Stimulated activated naive CD8-positive, alpha-beta T cell treated with anti-CD3 and anti-CD28 coated beads, Interleukin-15, Interleukin-2, amounts not matched to agents 100 ng/mL and 50 ng/mL, for 24 hours (primary cell): Measurements from ENCODE around the gene POSTN.

ENCODE experiments used
- H3K27ac Mint-ChIP-seq: one replicate; pipeline ENCODE4 v1.8.0; 2021; ENCODE audit warnings: mild to moderate bottlenecking, mixed read lengths
- H3K27me3 Mint-ChIP-seq: one replicate; pipeline ENCODE4 v1.8.0; 2021; ENCODE audit warnings: mixed read lengths
- H3K36me3 Mint-ChIP-seq: one replicate; pipeline ENCODE4 v1.8.0; 2021; ENCODE audit warnings: low read depth, mixed read lengths
- H3K4me1 Mint-ChIP-seq: one replicate; pipeline ENCODE4 v1.8.0; 2021; ENCODE audit warnings: low read depth, mixed read lengths
- H3K4me3 Mint-ChIP-seq: one replicate; pipeline ENCODE4 v1.8.0; 2021; ENCODE audit warnings: mild to moderate bottlenecking, mixed read lengths
- H3K9me3 Mint-ChIP-seq: one replicate; pipeline ENCODE4 v1.8.0; 2021; ENCODE audit warnings: mixed read lengths

Gene POSTN

GRCh38 chr13:37598597-37598996 lies at the start of gene POSTN:
POSTN (minus strand) TSS chr13:37598768; CDS start chr13:37598726, 42 bp downstream.
- Mint-ChIP-seq H3K36me3 (no peaks in the 10 kb centered on the region), H3K4me3 (no peak within 1 kb of the TSS), H3K27me3 (peaks cover 2% of the 10 kb centered on the region), H3K9me3 (no peaks in the 10 kb centered on the region), H3K27ac (no peak within 1 kb of the TSS), H3K4me1 (no peaks in the 10 kb centered on the region)

GRCh38 chr13:37647031-37647650 lies 48.6 kb upstream of the POSTN start:
- Mint-ChIP-seq H3K27me3 (no peaks in the 10 kb centered on the region), H3K9me3 (no peaks in the 10 kb centered on the region), H3K27ac (no peak overlapping the region), H3K4me1 (no peaks in the 10 kb centered on the region), H3K4me3 (no peak overlapping the region), H3K36me3 (no peaks in the 10 kb centered on the region)

GRCh38 chr13:37646531-37646930 lies 48.0 kb upstream of the POSTN start:
- no peaks in the 10 kb centered on the region for H3K9me3 Mint-ChIP-seq
- H3K36me3 Mint-ChIP-seq = no peaks in the 10 kb centered on the region
- H3K27ac Mint-ChIP-seq = no peak overlapping the region
- H3K27me3 Mint-ChIP-seq = no peaks in the 10 kb centered on the region
- no peak overlapping the region for H3K4me3 Mint-ChIP-seq
- no peaks in the 10 kb centered on the region for H3K4me1 Mint-ChIP-seq

- H3K4me1 Mint-ChIP-seq = no peaks in the 10 kb centered on the region
- no peaks in the 10 kb centered on the region for H3K27me3 Mint-ChIP-seq
- no peak overlapping the region for H3K4me3 Mint-ChIP-seq
- H3K27ac Mint-ChIP-seq = no peak overlapping the region
- H3K36me3 Mint-ChIP-seq = no peaks in the 10 kb centered on the region
- H3K9me3 Mint-ChIP-seq = no peaks in the 10 kb centered on the region
These were observed 46.7 kb upstream of the POSTN start for GRCh38 chr13:37645181-37645740.

- Mint-ChIP-seq H3K9me3 (no peaks in the 10 kb centered on the region), H3K36me3 (no peaks in the 10 kb centered on the region), H3K4me1 (no peaks in the 10 kb centered on the region), H3K27ac (no peak overlapping the region), H3K27me3 (no peaks in the 10 kb centered on the region), H3K4me3 (no peak overlapping the region)
These were observed 42.8 kb upstream of the POSTN start for GRCh38 chr13:37641391-37641790.

GRCh38 chr13:37640499-37640898 lies 41.9 kb upstream of the POSTN start:
- no peak overlapping the region for H3K27ac Mint-ChIP-seq
- no peaks in the 10 kb centered on the region for H3K9me3 Mint-ChIP-seq
- no peaks in the 10 kb centered on the region for H3K4me1 Mint-ChIP-seq
- H3K27me3 Mint-ChIP-seq = no peaks in the 10 kb centered on the region
- no peaks in the 10 kb centered on the region for H3K36me3 Mint-ChIP-seq
- no peak overlapping the region for H3K4me3 Mint-ChIP-seq

- Mint-ChIP-seq H3K27ac (no peak overlapping the region), H3K4me3 (no peak overlapping the region), H3K4me1 (no peaks in the 10 kb centered on the region), H3K27me3 (no peaks in the 10 kb centered on the region), H3K36me3 (no peaks in the 10 kb centered on the region), H3K9me3 (no peaks in the 10 kb centered on the region)
These were observed 38.1 kb upstream of the POSTN start for GRCh38 chr13:37636701-37637100.

GRCh38 chr13:37632294-37632693 lies 33.7 kb upstream of the POSTN start:
- Mint-ChIP-seq H3K9me3 (peaks cover 3% of the 10 kb centered on the region), H3K36me3 (no peaks in the 10 kb centered on the region), H3K4me1 (no peaks in the 10 kb centered on the region), H3K27ac (no peak overlapping the region), H3K27me3 (no peaks in the 10 kb centered on the region), H3K4me3 (no peak overlapping the region)

GRCh38 chr13:37627428-37627827 lies 28.9 kb upstream of the POSTN start:
- H3K9me3 Mint-ChIP-seq = peaks cover 8% of the 10 kb centered on the region
- H3K27ac Mint-ChIP-seq = no peak overlapping the region

GRCh38 chr13:37621811-37622361 lies 23.3 kb upstream of the POSTN start:
- H3K4me3 Mint-ChIP-seq = no peak overlapping the region
- no peaks in the 10 kb centered on the region for H3K4me1 Mint-ChIP-seq
- H3K27ac Mint-ChIP-seq = no peak overlapping the region
- no peaks in the 10 kb centered on the region for H3K36me3 Mint-ChIP-seq
- peaks cover 8% of the 10 kb centered on the region for H3K9me3 Mint-ChIP-seq
- H3K27me3 Mint-ChIP-seq = no peaks in the 10 kb centered on the region

More at GRCh38 chr13:37627428-37627827, 28.9 kb upstream of the POSTN start:
- no peak overlapping the region for H3K4me3 Mint-ChIP-seq
- H3K4me1 Mint-ChIP-seq = no peaks in the 10 kb centered on the region
- H3K36me3 Mint-ChIP-seq = no peaks in the 10 kb centered on the region
- H3K27me3 Mint-ChIP-seq = no peaks in the 10 kb centered on the region

- Mint-ChIP-seq H3K9me3 (peaks cover 3% of the 10 kb centered on the region), H3K4me3 (no peak overlapping the region), H3K4me1 (no peaks in the 10 kb centered on the region), H3K36me3 (no peaks in the 10 kb centered on the region), H3K27ac (no peak overlapping the region), H3K27me3 (no peaks in the 10 kb centered on the region)
These were observed 20.0 kb upstream of the POSTN start for GRCh38 chr13:37618554-37618953.

GRCh38 chr13:37617173-37617572 lies 18.6 kb upstream of the POSTN start:
- Mint-ChIP-seq H3K36me3 (no peaks in the 10 kb centered on the region), H3K4me3 (no peak overlapping the region), H3K27me3 (no peaks in the 10 kb centered on the region)

GRCh38 chr13:37616131-37616530 lies 17.6 kb upstream of the POSTN start:
- Mint-ChIP-seq H3K36me3 (no peaks in the 10 kb centered on the region), H3K4me3 (no peak overlapping the region), H3K4me1 (no peaks in the 10 kb centered on the region), H3K27me3 (no peaks in the 10 kb centered on the region), H3K27ac (no peak overlapping the region), H3K9me3 (peaks cover 2% of the 10 kb centered on the region)

More at GRCh38 chr13:37617173-37617572, 18.6 kb upstream of the POSTN start:
- no peak overlapping the region for H3K27ac Mint-ChIP-seq
- peaks cover 3% of the 10 kb centered on the region for H3K9me3 Mint-ChIP-seq
- H3K4me1 Mint-ChIP-seq = no peaks in the 10 kb centered on the region

- no peaks in the 10 kb centered on the region for H3K9me3 Mint-ChIP-seq
- no peak overlapping the region for H3K27ac Mint-ChIP-seq
- no peaks in the 10 kb centered on the region for H3K27me3 Mint-ChIP-seq
- no peaks in the 10 kb centered on the region for H3K36me3 Mint-ChIP-seq
- H3K4me3 Mint-ChIP-seq = no peak overlapping the region
- no peaks in the 10 kb centered on the region for H3K4me1 Mint-ChIP-seq
These were observed 16.7 kb upstream of the POSTN start for GRCh38 chr13:37615276-37615675.

- no peaks in the 10 kb centered on the region for H3K9me3 Mint-ChIP-seq
- no peaks in the 10 kb centered on the region for H3K27me3 Mint-ChIP-seq
- H3K36me3 Mint-ChIP-seq = no peaks in the 10 kb centered on the region
- no peaks in the 10 kb centered on the region for H3K4me1 Mint-ChIP-seq
- no peak overlapping the region for H3K4me3 Mint-ChIP-seq
- H3K27ac Mint-ChIP-seq = no peak overlapping the region
These were observed 15.1 kb upstream of the POSTN start for GRCh38 chr13:37613638-37614037.

GRCh38 chr13:37613236-37613635 lies 14.7 kb upstream of the POSTN start:
- Mint-ChIP-seq H3K9me3 (no peaks in the 10 kb centered on the region), H3K27me3 (no peaks in the 10 kb centered on the region), H3K27ac (no peak overlapping the region), H3K4me3 (no peak overlapping the region), H3K4me1 (no peaks in the 10 kb centered on the region), H3K36me3 (no peaks in the 10 kb centered on the region)
